CD14-positive monocyte (primary cell): Measurements from ENCODE around the gene MDP1. TPM values are rescaled to one million over a fixed set of nuclear protein-coding genes. Genes with fewer than 3 reads are reported as not detected.
A peak's percentile ranks its signal among the peaks of the same experiment; 100 is the strongest.
"Not testable (repeated sequence)": the region's sequence is repeated elsewhere in the genome, so short reads cannot be mapped to it uniquely, and the experiment has no call there.

Experiments used
- DNase-seq, 3 donors: peaks; one replicate each; pipeline ENCODE4 v3.0.0-alpha.2; 2011 to 2022
- H2AFZ ChIP-seq: 2 replicates; pipeline ENCODE4 v1.6.0; 2012; ENCODE audit warnings: mild to moderate bottlenecking, low read depth, low read length, inconsistent platforms; ENCODE audit not compliant: insufficient read depth, poor library complexity, severe bottlenecking
- H3K27ac ChIP-seq, 2 donors: 1 replicate in 1 of 2; 2 replicates in 1 of 2; pipeline ENCODE4 v1.5.1; 2012 to 2013; ENCODE audit warnings: low read length in 2 of 2, control low read depth in 1 of 2, inconsistent platforms in 1 of 2, low read depth in 1 of 2, mild to moderate bottlenecking in 1 of 2
- H3K27me3 ChIP-seq, 2 donors: one replicate each; pipeline versions ENCODE4 v1.6.0 to v1.6.1; 2011 to 2013; ENCODE audit warnings: low read length in 2 of 2; ENCODE audit not compliant: control insufficient read depth in 2 of 2, insufficient read depth in 2 of 2
- H3K36me3 ChIP-seq, 2 donors: replicated peaks in 1 of 2; 1 replicate in 1 of 2; 2 replicates in 1 of 2; pipeline versions ENCODE4 v1.5.1 to v1.6.1; 2012 to 2013; ENCODE audit warnings: low read length in 2 of 2, control low read depth in 1 of 2, inconsistent platforms in 1 of 2, mild to moderate bottlenecking in 1 of 2; ENCODE audit not compliant: insufficient read depth in 2 of 2, control insufficient read depth in 1 of 2
- H3K4me1 ChIP-seq, 2 donors: 1 replicate in 1 of 2; 2 replicates in 1 of 2; pipeline versions ENCODE4 v1.5.1 to v1.6.1; 2012 to 2013; ENCODE audit warnings: low read length in 2 of 2, control low read depth in 1 of 2, inconsistent platforms in 1 of 2, mild to moderate bottlenecking in 1 of 2, moderate library complexity in 1 of 2; ENCODE audit not compliant: insufficient read depth in 2 of 2, control insufficient read depth in 1 of 2
- H3K4me2 ChIP-seq: replicated peaks from 2 replicates; pipeline ENCODE3; 2012; ENCODE audit warnings: low read length, moderate library complexity, mild to moderate bottlenecking; ENCODE audit not compliant: poor library complexity, severe bottlenecking; ENCODE audit errors: extremely low read depth
- H3K4me3 ChIP-seq, 3 experiments: fragments of 200-600 bp in 1 of 3; sonication (generic) in 1 of 3; replicated peaks in 1 of 3; 1 replicate in 2 of 3; 2 replicates in 1 of 3; pipeline ENCODE4 v1.5.1; 2011 to 2013; ENCODE audit warnings: low read length in 3 of 3, mild to moderate bottlenecking in 3 of 3, control low read depth in 2 of 3, low read depth in 2 of 3, inconsistent platforms in 1 of 3, moderate library complexity in 1 of 3
- H3K79me2 ChIP-seq: 2 replicates; pipeline ENCODE4 v1.6.0; 2012; ENCODE audit warnings: mild to moderate bottlenecking, control low read depth, inconsistent platforms, low read length, moderate library complexity; ENCODE audit not compliant: insufficient read depth
- H3K9ac ChIP-seq: 2 replicates; pipeline ENCODE4 v1.6.0; 2017; ENCODE audit warnings: low read length, mild to moderate bottlenecking; ENCODE audit not compliant: insufficient read depth, poor library complexity, severe bottlenecking
- H3K9me3 ChIP-seq, 2 donors: replicated peaks in 1 of 2; 1 replicate in 1 of 2; 2 replicates in 1 of 2; pipeline versions ENCODE4 v1.5.1 to v1.6.1; 2012 to 2013; ENCODE audit warnings: low read length in 2 of 2, control low read depth in 1 of 2; ENCODE audit not compliant: control insufficient read depth in 1 of 2, insufficient read depth in 1 of 2
- H4K20me1 ChIP-seq: 2 replicates; pipeline ENCODE4 v1.6.0; 2012; ENCODE audit warnings: mild to moderate bottlenecking, low read length, control low read depth, moderate library complexity; ENCODE audit not compliant: insufficient read depth
- H3K27ac Mint-ChIP-seq, 7 donors: one replicate each; pipeline ENCODE4 v1.8.0; 2020; ENCODE audit warnings: mild to moderate bottlenecking in 7 of 7, mixed read lengths in 7 of 7, moderate library complexity in 6 of 7, inconsistent platforms in 2 of 7
- H3K27me3 Mint-ChIP-seq, 3 donors: one replicate each; pipeline ENCODE4 v1.8.0; 2021 to 2022; ENCODE audit warnings: low read depth in 3 of 3, mild to moderate bottlenecking in 3 of 3, mixed read lengths in 3 of 3, moderate library complexity in 3 of 3, inconsistent platforms in 1 of 3
- H3K36me3 Mint-ChIP-seq, 2 donors: one replicate each; pipeline ENCODE4 v1.8.0; 2020; ENCODE audit warnings: mixed read lengths in 2 of 2, inconsistent platforms in 1 of 2, mild to moderate bottlenecking in 1 of 2
- H3K4me1 Mint-ChIP-seq: one replicate; pipeline ENCODE4 v1.8.0; 2020; ENCODE audit warnings: mild to moderate bottlenecking, mixed read lengths
- H3K4me3 Mint-ChIP-seq, 2 donors: one replicate each; pipeline ENCODE4 v1.8.0; 2020; ENCODE audit warnings: mild to moderate bottlenecking in 2 of 2, mixed read lengths in 2 of 2, moderate library complexity in 1 of 2
- H3K9me3 Mint-ChIP-seq, 7 donors: one replicate each; pipeline ENCODE4 v1.8.0; 2020 to 2022; ENCODE audit warnings: mixed read lengths in 7 of 7, mild to moderate bottlenecking in 6 of 7, moderate library complexity in 6 of 7, inconsistent platforms in 2 of 7
- CTCF ChIP-seq: fragments of 200-600 bp; IDR thresholded peaks from one replicate; pipeline ENCODE4 v1.8.0; 2022; ENCODE audit warnings: antibody characterized with exemption, mild to moderate bottlenecking
- WGBS: methylation state at CpG from one replicate; pipeline ENCODE4 v1.1.5; 2013; ENCODE audit warnings: missing lambda C conversion rate; ENCODE audit not compliant: insufficient coverage; 5-methylcytosine and 5-hydroxymethylcytosine counted together
- intact Hi-C, 2 donors: fragments of 100-400 bp; cut with micrococcal nuclease; formaldehyde crosslinking; loops; one replicate each; pipeline versions ENCODE4 v1.15.0 to v1.15.1; 2023
- polyA plus RNA-seq, 3 donors: library from polyadenylated mRNA; depleted of rRNA in 1 of 3; unstranded in 2 of 3; stranded (reverse) in 1 of 3; fragments of 300-500 nt in 2 of 3; fragments of >200 nt in 1 of 3; fragmentation: Illumina TruSeq in 2 of 3; gene quantifications; 1 replicate in 2 of 3; 2 replicates in 1 of 3; pipeline ENCODE4 v1.2.3, GENCODE V29; 2012 to 2021

MDP1 gene
- polyA plus RNA-seq, 3 donors = 17.5 to 49.6 (median 37.5) TPM

GRCh38 chr14:24206260-24207103 lies 9.4 kb downstream of the MDP1 start:
- Mint-ChIP-seq H3K27ac (peak overlapping the region in 4 of 7 donors; percentile 20 to 72 (median 39)), H3K36me3 (peaks cover 80 to 86% of the 10 kb centered on the region in 2 donors), H3K4me1 (peaks cover 9% of the 10 kb centered on the region), H3K4me3 (no peak overlapping the region), H3K27me3 (no peaks in the 10 kb centered on the region), H3K9me3 (peaks cover 0 to 16% (median 9%) of the 10 kb centered on the region in 7 donors)
- H3K27me3 ChIP-seq = no peaks in the 10 kb centered on the region
- no peak overlapping the region for H3K4me2 ChIP-seq
- H3K9me3 ChIP-seq = peaks cover 0 to 6% of the 10 kb centered on the region in 2 donors
- H3K4me1 ChIP-seq = no peaks in the 10 kb centered on the region
- no peak overlapping the region for H3K9ac ChIP-seq
- intact Hi-C loops = no loop called here
- peaks cover 63 to 94% of the 10 kb centered on the region in 2 donors for H3K36me3 ChIP-seq
- H3K4me3 ChIP-seq = no peak overlapping the region
- TF ChIP-seq CTCF = no peak
- peaks cover 19% of the 10 kb centered on the region for H3K79me2 ChIP-seq
- H3K27ac ChIP-seq = peak overlapping the region in 1 of 2 donors; percentile 31
- 98% methylated on average over 10 of the region's 11 CpGs for WGBS
- no peak overlapping the region for H2AFZ ChIP-seq
- H4K20me1 ChIP-seq = peaks cover 38% of the 10 kb centered on the region
- DNase-seq = no peak

GRCh38 chr14:24204163-24205146 lies 11.4 kb downstream of the MDP1 start:
- Histone ChIP-seq H4K20me1 (peaks cover 38% of the 10 kb centered on the region), H3K9ac (no peak overlapping the region), H3K27ac (no peak overlapping the region), H3K79me2 (peaks cover 10% of the 10 kb centered on the region), H3K36me3 (peaks cover 46 to 78% of the 10 kb centered on the region in 2 donors), H3K9me3 (peaks cover 0 to 9% of the 10 kb centered on the region in 2 donors), H3K4me3 (no peak overlapping the region), H2AFZ (no peak overlapping the region), H3K4me1 (no peaks in the 10 kb centered on the region), H3K4me2 (no peak overlapping the region), H3K27me3 (no peaks in the 10 kb centered on the region)
- H3K9me3 Mint-ChIP-seq = peaks cover 2 to 21% (median 12%) of the 10 kb centered on the region in 7 donors
- H3K4me1 Mint-ChIP-seq = peaks cover 2% of the 10 kb centered on the region
- peaks cover 69 to 80% of the 10 kb centered on the region in 2 donors for H3K36me3 Mint-ChIP-seq
- peak overlapping the region in 1 of 7 donors; percentile 15 for H3K27ac Mint-ChIP-seq
- no peaks in the 10 kb centered on the region for H3K27me3 Mint-ChIP-seq
- intact Hi-C loops = no loop called here
- DNase-seq = no peak
- H3K4me3 Mint-ChIP-seq = no peak overlapping the region
- TF ChIP-seq CTCF = no peak
- 98% methylated on average over 6 of the region's 7 CpGs for WGBS

- H3K27me3 Mint-ChIP-seq, H3K9ac ChIP-seq: not testable (repeated sequence)
Measured at GRCh38 chr14:24203249-24203886, 12.5 kb downstream of the MDP1 start.

More at GRCh38 chr14:24203249-24203886, 12.5 kb downstream of the MDP1 start:
- H3K4me2 ChIP-seq, intact Hi-C loops, H3K4me3 Mint-ChIP-seq, H3K27ac ChIP-seq, H3K4me1 ChIP-seq, H3K4me3 ChIP-seq, H3K27me3 ChIP-seq, DNase-seq, H3K9me3 ChIP-seq, H3K27ac Mint-ChIP-seq, H2AFZ ChIP-seq: not testable (repeated sequence)
- Mint-ChIP-seq H3K36me3 (peaks cover 71 to 84% of the 10 kb centered on the region in 2 donors), H3K4me1 (peaks cover 10% of the 10 kb centered on the region), H3K9me3 (peaks cover 6 to 23% (median 15%) of the 10 kb centered on the region in 7 donors)
- 100% methylated on average over 2 of the region's 16 CpGs for WGBS
- Histone ChIP-seq H3K79me2 (peaks cover 18% of the 10 kb centered on the region), H4K20me1 (peaks cover 34% of the 10 kb centered on the region), H3K36me3 (peaks cover 39 to 67% of the 10 kb centered on the region in 2 donors)
